ENCODE measurements around the gene MRPS23.
"Not testable (repeated sequence)": the region's sequence is repeated elsewhere in the genome, so short reads cannot be mapped to it uniquely, and the experiment has no call there.

MRPS23 gene

GRCh38 chr17:57862694-57863667 lies 13.1 kb upstream of the MRPS23 start:
- no peak for DNase-seq (ENCODE audit: low read depth in 2 of 2)

- DNase-seq (ENCODE audit: low read depth in 2 of 2): no peak
Measured at GRCh38 chr17:57861790-57862693, 12.2 kb upstream of the MRPS23 start.

GRCh38 chr17:57861000-57861789 lies 11.4 kb upstream of the MRPS23 start:
- DNase-seq (ENCODE audit: low read depth in 2 of 2): no peak

GRCh38 chr17:57860414-57860999 lies 10.7 kb upstream of the MRPS23 start:
- no peak for DNase-seq (ENCODE audit: low read depth in 2 of 2)

- DNase-seq (ENCODE audit: low read depth in 2 of 2): no peak
Measured at GRCh38 chr17:57859601-57860413, 10.0 kb upstream of the MRPS23 start.

- no peak for DNase-seq (ENCODE audit: low read depth in 2 of 2)
Measured at GRCh38 chr17:57858838-57859237, 9.0 kb upstream of the MRPS23 start.

- no peak for DNase-seq (ENCODE audit: low read depth in 2 of 2)
Measured at GRCh38 chr17:57856792-57857620, 7.2 kb upstream of the MRPS23 start.

- DNase-seq (ENCODE audit: low read depth in 2 of 2): no peak
Measured at GRCh38 chr17:57855391-57856035, 5.7 kb upstream of the MRPS23 start.

- no peak for DNase-seq (ENCODE audit: low read depth in 2 of 2)
Measured at GRCh38 chr17:57853695-57854094, 3.9 kb upstream of the MRPS23 start.

- DNase-seq (ENCODE audit: low read depth in 2 of 2): no peak
Measured at GRCh38 chr17:57852955-57853328, 3.1 kb upstream of the MRPS23 start.

- DNase-seq (ENCODE audit: low read depth in 2 of 2): no peak
Measured at GRCh38 chr17:57852092-57852954, 2.5 kb upstream of the MRPS23 start.

GRCh38 chr17:57849163-57849873 lies 526 bp downstream of the MRPS23 start:
- no peak for DNase-seq (ENCODE audit: low read depth in 2 of 2)

- not testable (repeated sequence) for DNase-seq (ENCODE audit: low read depth in 2 of 2)
Measured at GRCh38 chr17:57846056-57846945, 3.5 kb downstream of the MRPS23 start.

GRCh38 chr17:57842280-57842679 lies 7.6 kb downstream of the MRPS23 start:
- DNase-seq (ENCODE audit: low read depth in 2 of 2): no peak

- no peak for DNase-seq (ENCODE audit: low read depth in 2 of 2)
Measured at GRCh38 chr17:57839571-57839923, 10.3 kb downstream of the MRPS23 start.

- DNase-seq (ENCODE audit: low read depth in 2 of 2): no peak
Measured at GRCh38 chr17:57838857-57839570, 10.8 kb downstream of the MRPS23 start.

Measured in stimulated activated CD4-positive, alpha-beta T cell treated with anti-CD3 and anti-CD28 coated beads, Interleukin-1b, Interleukin-23, amount 100 ng/mL, for 1 hour (primary cell).